HG02840 (cell line): ENCODE data around the gene CERK.
A peak's percentile ranks its signal among the peaks of the same experiment; 100 is the strongest.
"Not testable (repeated sequence)": the region's sequence is repeated elsewhere in the genome, so short reads cannot be mapped to it uniquely, and the experiment has no call there.

ENCODE experiments used
- ATAC-seq: cut with Tn5 transposase; IDR thresholded peaks from one replicate; pipeline ENCODE4 v1.9.1; 2021; ENCODE audit warnings: mild to moderate bottlenecking, moderate library complexity, moderate number of reproducible peaks; ENCODE audit not compliant: unreplicated experiment, low FRiP score

The CERK gene

GRCh38 chr22:46737976-46738646 lies at the start of gene CERK:
Gene CERK, minus strand, starts transcription at chr22:46738252. Its CDS starts 104 bp downstream, at chr22:46738148.
- ATAC-seq: no peak

DNA sequence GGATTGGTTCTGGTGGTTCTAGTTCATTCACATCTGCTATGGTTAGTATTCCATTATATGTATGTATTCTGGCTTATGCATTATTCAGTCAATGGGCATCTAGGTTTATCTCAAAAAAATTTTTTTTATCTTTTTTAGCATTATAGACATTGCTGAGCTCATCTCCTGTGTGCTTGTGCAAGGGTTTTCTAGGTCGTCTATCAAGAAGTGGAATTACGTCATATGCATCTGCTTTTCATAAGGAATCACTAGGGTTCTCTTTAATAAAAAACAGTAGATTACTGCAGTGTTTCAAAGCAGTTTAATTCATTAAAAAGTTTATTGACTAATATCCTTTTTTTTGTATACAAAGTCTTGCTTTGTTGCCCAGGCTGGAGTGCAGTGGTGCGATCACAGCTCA lies 45.7 kb upstream of the CERK start:
- no peak for ATAC-seq

GRCh38 chr22:46782200-46782599 lies 44.1 kb upstream of the CERK start:
- ATAC-seq: not testable (repeated sequence)

GRCh38 chr22:46781291-46781690 lies 43.2 kb upstream of the CERK start:
- ATAC-seq: no peak

DNA sequence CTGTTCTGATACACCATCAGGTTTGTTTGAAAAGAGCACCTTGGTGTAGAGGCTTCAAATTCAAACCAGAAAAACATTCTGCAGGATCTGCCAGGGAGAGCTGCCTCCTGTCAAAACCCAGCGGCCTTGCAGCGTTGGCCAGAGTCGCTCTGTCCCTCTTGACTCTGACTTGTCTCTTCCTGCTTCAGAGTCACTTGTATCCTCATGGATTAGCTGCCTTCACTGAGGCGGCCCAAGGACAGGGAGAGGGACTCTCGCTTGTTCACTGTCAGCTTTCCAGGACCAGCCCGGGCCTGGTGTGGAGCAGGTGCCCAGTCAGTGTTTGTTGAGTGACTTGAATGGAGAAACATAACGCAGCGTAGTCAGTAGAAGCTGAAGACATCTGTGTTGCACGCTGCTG lies 42.4 kb upstream of the CERK start:
- ATAC-seq: no peak

- no peak for ATAC-seq
Observed at GRCh38 chr22:46779651-46780050, 41.6 kb upstream of the CERK start.

- no peak for ATAC-seq
Observed at GRCh38 chr22:46779023-46779422, 41.0 kb upstream of the CERK start.

- ATAC-seq: no peak
Observed at GRCh38 chr22:46777609-46777970, 39.5 kb upstream of the CERK start.

DNA sequence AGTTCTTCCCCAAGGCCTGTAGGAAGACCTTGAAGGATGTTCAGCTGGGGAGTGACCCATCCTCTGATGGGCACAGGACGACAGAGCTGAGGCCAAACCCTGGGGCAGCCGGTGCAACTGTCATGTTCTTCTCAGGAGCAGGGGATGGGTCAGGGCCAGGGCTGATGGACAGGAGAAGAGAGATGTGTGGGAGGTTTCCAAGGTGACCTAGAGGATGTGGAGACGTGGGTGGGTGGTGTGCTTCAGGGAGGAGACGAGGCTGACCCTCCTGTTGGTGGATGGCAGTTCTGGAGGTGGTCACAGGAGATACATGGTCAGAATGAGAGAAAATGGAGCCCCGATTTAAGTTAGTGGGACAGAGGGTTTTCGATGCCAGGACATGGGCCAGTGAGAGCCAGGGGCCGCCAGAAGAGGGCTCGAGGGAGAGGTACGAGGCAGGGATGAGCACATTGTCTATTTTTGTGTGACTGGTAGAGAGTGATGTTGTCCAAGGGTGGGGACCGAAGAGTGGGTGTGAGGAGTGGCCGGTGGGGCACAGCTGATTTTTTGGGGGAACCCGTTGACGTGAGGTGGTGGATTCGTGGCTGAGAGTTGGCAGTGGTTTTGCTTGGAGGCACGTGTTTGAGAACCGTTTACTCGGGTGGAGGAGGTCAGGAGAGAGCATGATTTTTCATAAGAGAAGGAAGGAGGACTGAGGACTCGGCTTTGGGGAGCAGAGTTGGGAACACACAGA lies 39.0 kb upstream of the CERK start:
- no peak for ATAC-seq

GRCh38 chr22:46775850-46776826 lies 38.1 kb upstream of the CERK start:
- no peak for ATAC-seq

GRCh38 chr22:46774980-46775849 lies 37.2 kb upstream of the CERK start:
- ATAC-seq: no peak

DNA sequence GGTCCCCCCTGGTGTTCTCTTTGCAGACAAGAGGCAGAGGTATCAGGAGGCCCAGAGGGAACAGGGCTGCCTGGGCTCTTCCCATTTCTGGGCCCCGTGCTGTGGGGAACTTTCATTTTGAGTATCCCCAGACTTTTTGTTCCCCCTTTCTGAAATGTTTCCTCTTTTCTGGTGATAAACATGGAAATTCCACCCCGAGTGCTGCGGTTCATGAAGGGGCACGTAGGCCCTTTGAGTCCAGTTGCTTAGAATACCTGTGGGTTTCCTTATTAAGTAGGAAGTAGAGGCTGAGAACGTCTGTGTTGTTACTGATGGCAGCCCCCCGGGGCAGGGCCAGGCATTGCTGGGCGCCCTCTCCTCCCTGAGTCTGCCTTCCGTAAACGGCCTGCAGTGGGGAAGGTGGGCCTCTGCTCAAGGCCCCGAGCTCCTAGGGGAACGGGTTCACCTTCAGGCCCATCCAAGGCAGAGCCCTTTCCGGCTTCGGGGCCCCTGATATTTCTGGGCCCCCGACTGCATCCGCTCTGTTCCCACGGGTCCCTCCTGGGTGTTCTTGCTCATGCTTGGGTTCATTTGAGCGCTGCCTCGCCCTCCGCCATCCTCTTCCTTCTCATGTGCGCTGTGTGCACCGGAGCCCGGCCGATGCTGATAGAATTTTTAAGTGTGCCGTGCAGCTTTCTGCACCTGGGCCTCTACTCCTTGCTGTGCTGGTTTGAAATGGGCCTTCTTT lies 36.4 kb upstream of the CERK start:
- peak; percentile 33 for ATAC-seq

DNA sequence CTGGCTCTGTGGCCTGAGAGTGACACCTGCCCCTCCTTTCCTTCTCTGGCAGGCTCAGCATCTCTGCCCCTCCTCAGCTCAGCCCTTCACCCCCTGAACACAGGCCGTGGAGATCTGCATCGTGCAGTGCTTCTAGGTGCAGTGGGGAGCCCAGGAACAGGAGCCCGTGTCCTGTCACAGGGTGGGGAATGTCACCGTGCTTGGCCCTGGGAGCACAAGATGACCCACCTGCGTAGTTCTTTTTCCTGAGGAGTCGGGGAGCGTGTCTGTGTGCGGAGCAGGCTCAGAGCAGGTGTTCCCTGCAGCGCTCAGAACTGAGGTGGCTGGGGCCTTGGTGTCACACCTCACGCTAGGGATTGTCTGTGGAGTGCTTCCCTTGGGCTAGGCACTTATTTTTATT lies 35.0 kb upstream of the CERK start:
- ATAC-seq: no peak

DNA sequence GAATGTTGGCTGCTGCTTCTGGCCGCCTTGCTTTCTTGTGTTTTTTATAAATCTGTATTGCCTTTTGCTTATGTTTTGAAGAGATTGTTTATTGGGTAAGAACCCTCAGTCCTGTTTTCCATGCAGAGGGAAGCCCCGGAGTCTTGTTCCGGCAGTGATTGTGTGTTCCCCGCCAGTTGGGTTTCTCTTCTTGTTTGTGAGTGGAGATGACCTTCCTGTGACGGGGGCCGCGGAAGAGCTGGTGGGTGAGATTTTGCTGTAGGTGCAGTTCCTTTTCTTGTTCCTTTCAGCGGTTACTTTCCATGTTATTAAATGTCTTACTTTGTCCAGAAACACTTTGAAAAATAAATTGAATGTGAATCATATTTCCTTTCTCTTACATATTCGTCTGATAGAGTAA lies 32.7 kb upstream of the CERK start:
- no peak for ATAC-seq

DNA sequence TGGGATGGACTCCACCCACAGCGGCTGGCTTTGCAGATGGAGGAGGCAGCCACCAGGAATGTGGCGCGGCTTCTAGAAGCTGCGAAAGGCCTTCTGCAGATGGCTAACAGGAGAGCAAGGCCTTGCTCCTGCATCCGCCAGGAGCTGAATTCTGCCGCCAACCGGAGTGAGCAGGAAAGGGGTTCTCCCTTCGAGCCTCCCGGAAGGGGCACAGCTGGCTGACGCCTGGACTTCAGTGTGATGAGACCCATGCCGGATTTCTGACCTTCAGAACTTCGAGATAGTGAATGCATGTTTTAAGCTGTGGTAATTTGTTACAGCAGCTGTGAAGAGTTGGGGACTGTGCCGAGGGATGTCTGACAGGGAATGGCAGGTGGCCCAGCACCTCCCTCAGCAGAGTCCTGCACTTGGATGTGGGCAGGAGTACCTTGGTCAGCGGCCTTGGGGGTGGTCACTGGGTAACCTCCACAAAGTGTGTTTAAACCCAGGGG lies 32.1 kb upstream of the CERK start:
- ATAC-seq: no peak

GRCh38 chr22:46769706-46770105 lies 31.7 kb upstream of the CERK start:
- ATAC-seq: no peak

- no peak for ATAC-seq
Observed at GRCh38 chr22:46769191-46769675, 31.2 kb upstream of the CERK start.

- no peak for ATAC-seq
Observed at GRCh38 chr22:46767249-46767985, 29.4 kb upstream of the CERK start.
